Measurements from ENCODE around the gene TMCO2.

TMCO2 gene

DNA sequence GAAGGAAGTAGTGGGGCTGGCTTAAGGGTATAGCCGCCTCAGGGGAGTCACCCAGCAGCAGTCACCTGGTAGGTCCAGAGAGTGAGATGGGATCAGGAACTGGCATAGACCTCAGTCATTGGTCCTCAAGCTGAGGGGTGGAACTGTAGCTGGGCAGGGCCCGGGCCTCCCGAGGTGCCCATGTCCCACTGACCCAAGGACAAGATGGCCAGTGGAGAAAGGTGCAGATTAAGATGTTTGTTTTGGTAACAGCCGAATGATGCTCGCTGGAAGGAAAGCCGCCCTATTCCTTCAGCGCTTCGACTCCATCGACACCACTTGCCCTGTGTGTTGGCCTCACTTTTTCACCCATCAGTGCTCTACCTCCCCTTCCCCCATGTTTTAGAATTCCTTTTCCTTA is 52.9 kb downstream of the TMCO2 start:
- H3K27ac ChIP-seq, result no peak overlapping the region
- no peak for DNase-seq (ENCODE audit: low read depth, low spot score)

GRCh38 chr1:40301066-40301465 is 53.3 kb downstream of the TMCO2 start:
- no peak for DNase-seq (ENCODE audit: low read depth, low spot score)
- H3K27ac ChIP-seq, result no peak overlapping the region
